Activated CD4-positive, alpha-beta T cell treated with anti-CD3 and anti-CD28 coated beads, Interleukin-2, amount 50 U/mL, for 4 hours (primary cell): ENCODE data around the gene SELE.

Experiments used
- DNase-seq, 2 experiments: peaks; one replicate each; pipeline ENCODE4 v3.0.0-alpha.2; 2020

The SELE gene, protein sequence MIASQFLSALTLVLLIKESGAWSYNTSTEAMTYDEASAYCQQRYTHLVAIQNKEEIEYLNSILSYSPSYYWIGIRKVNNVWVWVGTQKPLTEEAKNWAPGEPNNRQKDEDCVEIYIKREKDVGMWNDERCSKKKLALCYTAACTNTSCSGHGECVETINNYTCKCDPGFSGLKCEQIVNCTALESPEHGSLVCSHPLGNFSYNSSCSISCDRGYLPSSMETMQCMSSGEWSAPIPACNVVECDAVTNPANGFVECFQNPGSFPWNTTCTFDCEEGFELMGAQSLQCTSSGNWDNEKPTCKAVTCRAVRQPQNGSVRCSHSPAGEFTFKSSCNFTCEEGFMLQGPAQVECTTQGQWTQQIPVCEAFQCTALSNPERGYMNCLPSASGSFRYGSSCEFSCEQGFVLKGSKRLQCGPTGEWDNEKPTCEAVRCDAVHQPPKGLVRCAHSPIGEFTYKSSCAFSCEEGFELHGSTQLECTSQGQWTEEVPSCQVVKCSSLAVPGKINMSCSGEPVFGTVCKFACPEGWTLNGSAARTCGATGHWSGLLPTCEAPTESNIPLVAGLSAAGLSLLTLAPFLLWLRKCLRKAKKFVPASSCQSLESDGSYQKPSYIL

DNA sequence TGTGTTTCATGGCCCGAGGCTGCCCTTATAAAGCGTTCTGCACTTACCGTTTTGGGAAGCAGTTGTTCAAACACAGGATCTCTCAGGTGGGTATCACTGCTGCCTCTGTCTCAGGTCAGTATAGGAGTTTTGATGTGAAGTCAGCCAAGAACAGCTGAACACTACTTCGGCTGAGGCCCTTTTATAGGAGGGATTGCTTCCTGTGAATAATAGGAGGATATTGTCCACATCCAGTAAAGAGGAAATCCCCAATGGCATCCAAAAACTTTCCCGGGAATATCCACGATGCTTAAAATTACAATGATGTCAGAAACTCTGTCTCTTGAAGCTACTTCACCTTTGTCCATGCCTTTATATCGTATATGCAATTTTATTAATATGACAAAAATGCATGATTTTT lies at the start of gene SELE:
TSS of gene SELE (minus strand) at position 156 of the 400 bp plus-strand sequence. CDS start 467 bp downstream, outside the sequence.
- DNase-seq = no peak

DNA sequence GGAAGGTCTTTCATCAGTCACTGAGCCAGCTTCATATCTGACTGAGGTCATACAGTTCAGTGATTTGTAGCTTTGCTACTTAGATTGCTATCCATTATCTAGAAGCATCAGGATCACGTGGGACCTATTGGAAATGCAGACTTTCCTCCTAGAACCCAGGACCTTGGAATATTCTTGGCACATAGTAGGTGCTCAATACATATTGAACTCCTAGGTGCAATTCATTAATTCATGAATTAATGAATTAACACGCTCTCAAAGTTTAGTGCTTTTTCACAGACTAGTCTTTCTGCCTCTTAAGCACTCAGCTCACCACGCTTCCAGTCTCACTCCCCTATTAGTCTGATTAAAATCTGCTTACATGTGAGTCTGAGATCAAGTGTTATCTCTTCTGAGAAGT lies 48.7 kb upstream of the SELE start:
- DNase-seq = no peak

DNA sequence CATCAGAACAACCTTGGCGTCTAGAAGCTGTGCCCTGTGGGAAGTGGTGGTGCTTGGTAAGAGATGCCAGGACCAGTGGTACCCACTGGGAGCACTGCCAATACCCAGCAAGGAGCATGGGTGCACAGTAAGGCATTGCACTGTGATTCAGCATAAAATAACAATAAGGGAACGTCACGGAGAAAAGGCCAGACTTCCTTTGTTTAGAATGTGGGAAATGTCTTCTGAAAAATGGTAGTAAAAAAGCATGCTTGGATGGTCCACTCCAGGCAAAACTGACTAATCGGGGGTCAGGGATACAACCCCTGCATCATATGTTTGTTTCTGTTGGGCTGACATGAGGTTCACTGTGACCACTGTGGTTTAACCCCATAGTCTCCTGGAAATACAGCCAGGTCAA lies 46.1 kb upstream of the SELE start:
- no peak for DNase-seq

DNA sequence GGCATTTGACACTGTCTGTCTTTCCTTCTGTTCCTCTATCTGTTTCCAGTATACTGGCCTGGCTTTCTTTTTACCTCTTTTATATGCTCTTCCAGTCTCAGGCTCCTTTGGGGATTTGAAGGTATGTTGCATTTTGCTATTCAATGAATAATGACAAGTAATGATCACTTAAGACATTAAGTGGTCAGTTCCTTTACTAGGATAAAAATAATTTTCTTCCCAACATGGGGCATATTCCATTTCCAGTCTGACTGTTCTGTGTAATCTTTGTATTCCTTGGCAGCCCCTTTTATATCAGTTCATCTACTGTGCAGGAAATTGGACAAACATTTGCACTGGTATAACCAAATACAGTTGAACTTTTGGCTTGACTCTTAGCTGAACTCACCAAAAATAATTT lies 45.3 kb upstream of the SELE start:
- no peak for DNase-seq

DNA sequence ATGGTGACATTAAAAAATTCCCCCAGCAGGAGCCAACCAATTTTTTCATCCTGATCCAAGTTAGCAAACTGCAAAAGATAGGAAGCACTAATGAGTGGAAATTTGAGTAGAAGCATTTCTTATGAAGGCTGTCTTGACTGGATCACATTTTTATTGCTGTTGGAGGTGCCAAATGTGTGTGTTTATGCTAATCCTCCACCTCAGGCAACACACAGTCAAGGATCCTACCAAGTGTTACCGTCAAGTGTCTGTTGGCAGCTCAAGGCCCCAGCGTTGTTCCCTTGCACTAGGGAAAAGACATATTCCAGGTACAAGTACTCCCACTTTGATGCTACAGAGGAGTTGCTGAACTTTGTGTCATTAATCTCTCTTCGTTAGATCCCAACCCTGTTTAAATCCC lies 42.6 kb upstream of the SELE start:
- no peak for DNase-seq

DNA sequence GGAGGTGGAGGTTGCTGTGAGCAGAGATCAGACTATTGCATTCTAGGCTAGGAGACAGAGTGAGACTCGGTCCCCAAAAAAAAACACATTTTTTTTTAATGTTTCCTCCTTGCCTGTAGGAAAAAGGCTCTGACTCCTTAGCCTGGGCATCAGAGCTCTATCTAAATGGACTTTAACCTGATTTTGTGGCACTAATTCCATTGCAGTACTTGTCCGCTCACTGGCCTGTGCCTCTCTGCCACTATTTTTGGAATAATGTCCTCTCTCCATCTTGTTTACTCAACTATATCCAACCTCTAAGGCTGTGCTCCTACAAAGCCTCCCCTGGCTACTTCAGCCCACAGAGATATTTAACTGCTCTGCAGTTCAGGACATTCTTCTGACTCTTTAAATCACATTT lies 34.3 kb upstream of the SELE start:
- DNase-seq = no peak

DNA sequence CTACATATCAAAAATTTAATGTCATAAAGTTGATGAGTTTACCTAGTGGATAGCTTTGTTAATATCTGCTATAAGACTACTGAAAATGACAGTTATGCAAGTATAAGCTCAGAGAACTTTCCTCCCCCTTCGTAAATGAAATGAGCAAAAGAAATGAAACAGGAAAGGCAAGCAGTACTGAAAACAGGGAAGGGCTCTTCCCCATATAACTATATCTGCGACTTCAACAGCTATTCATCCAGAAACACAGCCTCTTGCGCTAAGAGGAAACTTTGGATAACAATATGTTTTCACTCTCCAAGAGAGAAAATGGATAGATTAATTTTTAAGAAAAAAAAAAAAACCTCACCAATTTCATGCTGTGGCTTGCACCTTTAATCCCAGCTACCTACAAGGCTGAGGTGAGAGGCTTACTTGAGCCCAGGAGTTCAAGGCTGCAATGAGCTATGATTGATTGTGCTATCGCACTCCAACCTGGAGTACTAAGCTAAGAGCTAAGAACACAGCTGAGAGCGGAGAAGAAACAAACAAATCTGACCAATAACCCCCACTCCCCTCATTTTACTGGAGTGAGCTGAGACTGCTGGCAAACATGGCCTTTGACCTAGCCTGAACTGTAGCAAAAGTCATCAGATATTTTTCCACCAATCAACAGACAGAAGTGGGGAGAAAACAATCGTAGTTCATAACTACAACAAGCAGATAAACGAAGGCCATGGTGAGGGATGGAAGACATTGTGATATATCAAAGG lies 31.9 kb upstream of the SELE start:
- no peak for DNase-seq

DNA sequence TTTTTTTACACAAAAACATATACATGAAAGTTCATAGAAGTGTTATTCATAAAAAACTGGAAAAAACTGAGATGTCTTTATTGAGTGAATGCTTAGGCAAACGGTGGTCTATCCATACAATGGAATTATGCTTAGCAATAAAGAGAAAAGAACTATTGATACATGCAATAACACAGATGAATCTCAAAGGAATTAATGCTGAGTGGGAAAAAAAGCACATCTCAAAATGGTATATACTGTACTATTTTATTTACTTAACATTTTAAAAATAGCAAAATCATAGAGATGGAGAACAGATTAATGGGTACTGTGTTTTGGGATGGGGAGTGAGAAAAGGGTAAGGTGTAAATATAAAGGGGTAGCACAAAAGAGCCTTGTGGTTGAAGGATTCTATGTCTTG lies 31.0 kb upstream of the SELE start:
- no peak for DNase-seq

DNA sequence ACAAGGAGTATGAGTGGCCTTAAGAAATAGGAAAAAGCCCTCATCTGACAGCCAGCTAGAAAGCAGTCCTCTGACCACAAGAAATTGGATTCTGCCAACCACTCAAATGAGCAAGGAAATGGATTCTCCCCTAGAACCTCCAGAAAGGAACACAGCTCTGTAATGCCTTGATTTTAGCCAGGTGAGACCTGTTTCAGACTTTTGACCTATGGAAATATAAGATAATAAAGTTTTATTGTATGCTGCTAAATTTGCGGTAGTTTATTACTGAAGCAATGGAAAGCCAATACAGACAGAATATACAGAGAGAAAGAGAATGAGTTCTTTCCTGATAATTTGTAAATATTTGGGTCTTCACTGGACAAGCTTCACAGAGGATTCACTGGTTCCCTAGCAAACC lies 28.8 kb upstream of the SELE start:
- no peak for DNase-seq

DNA sequence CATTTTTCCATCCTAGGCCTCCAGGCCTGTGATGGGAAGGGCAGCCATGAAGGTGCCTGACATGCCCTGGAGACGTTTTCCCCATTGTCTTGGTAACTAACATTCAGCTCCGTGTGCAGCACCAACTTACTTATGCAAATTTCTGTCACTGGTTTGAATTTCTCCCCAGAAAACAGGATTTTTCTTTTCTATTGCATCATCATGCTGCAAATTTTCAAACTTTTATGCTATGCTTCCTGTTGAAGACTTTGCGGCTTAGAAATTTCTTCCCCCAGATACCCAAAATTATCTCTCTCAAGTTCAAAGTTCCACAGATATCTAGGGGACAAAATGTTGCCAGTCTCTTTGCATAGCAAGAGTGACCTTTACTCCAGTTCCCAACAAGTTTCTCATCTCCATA lies 25.2 kb upstream of the SELE start:
- DNase-seq = no peak

DNA sequence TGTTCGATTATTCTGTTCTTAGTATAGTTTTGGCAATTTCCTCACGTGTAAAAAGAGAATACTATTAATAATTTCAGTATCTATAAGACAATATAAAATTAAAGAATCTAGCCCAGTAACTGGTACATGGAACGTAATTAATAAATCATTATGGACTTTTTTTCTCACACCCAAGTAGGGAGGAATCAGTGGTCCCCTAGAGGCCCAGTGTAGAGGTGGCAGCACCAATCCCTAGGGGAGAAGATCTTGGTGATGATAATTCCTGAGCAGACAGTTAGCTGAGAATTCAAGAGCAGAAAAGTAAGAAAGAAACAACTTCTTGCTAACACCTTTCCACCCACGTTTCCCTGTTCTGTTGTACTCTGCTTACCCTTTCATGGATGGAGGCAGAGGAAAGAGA lies 19.7 kb upstream of the SELE start:
- no peak for DNase-seq

DNA sequence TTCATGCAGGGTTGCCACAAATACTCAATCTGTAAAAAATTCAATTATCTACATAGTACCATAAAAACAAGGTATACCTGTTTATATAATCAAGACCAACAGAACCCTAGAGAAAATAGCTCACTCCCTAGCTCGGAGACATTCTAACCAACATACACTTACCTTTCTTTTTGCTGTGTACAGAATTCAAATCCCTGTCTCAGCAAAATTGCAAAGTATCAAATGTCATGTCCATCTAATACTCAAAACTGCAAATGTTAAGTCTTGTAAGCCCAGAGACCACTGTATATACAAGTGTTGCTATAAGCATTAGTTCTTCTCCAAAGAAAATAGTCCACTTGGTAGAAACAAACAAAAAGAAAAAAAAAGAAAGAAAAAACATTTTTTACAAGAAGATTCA lies 16.2 kb upstream of the SELE start:
- DNase-seq = no peak

DNA sequence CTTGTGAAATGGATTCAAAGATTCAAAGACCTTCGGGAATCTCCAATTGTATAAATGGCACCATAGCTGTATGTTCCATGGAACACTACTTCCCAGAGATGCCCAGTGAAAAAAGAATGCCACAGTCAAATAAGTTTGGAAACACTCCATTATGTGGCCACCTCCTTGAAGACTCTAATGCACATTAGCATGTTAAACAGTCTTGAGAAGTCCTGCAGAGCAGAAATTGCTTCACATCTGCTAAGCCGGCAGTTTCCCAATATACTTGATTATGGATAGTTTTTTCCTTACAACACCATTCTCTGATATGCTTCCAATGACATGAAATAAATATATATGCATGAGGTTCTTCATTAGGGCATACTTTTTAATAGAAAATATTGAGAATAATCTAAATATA lies 12.7 kb upstream of the SELE start:
- no peak for DNase-seq

DNA sequence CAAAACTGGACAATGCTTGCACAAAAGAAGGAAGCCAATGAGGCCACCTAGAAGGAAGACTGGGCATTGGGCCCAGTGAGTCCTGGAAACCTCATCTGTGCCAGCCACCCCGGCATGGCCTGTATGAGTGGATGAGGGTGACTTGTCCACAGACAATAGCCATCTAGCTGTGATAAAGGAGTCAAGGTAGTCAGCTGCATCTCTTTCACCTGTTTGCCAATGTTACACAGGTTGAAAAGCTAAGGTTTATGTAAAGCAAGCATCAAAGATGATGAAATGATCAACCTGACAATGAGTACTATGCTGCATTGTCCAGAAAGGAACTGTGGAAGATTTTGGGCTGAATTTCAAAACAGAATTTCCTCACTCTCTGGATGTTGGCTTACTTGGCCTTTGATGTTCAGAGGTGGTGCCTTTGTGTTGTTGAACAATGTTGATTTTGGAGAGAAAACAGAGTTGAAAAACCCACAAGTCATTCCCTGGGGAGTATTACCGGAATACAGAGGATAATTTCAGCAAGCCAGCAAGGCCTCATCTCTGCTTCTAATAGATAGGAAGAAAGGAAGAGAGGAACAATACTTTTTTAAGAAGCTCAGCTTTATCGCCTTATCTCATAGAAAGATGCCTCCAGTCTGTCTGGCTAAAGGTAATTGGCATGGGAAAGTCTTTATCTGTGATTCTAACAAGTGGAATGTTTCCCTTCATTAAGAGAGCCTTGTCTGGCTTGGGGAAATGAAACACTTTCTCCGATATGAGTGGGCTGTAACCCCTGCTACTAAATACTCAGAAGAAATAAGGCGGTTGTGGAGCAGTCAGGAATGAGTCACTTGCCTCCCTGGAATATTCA lies 11.4 kb upstream of the SELE start:
- no peak for DNase-seq

DNA sequence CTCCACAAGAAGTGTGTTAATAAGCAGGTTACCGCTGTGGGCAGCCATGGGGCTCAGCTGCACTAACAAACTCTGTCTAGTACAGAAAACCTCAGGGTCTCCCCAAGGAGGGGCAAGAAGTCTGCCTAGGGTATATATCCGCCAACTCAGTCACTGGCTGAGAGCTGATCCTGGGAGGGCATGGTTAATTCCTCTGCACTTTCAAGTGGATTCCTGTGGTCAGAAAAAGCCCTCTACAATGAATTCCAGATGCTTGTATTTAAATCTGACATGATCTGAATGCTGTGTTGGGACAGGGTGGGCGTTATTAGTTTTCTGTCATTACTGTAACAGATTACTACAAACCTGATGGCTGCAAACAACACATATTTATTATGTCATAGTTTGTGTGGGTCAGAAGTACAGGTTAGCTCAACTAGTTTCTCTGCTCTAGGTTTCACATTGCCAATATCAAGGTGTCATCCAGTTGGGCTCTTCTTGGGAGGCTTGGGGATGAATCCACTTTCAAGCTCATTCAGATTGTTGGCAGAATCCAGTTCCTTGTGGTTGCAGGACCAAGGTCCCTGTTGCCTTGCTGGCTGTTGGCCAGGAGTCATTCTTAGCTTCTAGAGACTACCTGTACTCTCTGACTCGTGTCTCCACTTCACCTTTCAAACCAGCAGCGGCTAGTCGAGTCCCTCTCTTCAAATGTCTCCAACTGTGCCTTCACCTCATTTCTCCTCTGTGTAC lies 8.0 kb upstream of the SELE start:
- no peak for DNase-seq

DNA sequence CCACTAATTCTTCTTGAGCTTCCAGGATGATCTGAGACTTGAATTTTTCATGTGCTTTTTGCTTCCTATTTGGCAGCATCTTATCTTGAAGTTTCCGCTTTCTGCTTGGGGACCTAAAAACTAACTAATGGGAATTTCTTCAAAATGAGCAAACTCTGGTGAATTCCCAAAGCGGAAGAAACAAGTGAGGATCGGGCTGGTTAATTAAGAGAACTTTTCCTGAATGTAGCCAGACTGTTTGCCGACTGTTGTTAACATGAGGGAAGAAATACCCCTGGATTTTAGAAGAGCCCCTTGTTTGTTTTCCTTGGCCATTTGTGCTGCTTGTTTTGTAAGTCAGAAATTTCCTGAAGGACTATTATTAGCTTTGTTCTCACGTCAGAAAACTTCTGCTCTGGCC lies 6.1 kb upstream of the SELE start:
- no peak for DNase-seq

DNA sequence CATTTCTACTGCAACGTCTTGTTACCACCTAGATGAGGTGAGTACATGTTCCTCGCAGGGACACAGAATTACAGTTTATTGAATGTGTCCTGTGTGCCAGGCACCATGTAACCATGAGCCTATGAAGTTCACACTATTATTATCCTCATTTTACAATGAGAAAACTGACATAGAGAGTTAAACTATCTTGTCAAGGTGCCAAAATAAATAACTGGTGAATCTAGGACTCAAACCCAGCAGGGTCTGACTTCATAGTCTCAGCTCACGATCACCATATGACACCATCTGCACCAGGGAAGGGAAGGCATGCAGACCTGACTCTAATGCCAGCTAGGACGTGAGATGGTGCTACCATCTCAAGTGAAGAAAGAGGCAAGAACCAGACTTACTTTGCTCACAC lies 2.4 kb downstream of the SELE start:
- no peak for DNase-seq

DNA sequence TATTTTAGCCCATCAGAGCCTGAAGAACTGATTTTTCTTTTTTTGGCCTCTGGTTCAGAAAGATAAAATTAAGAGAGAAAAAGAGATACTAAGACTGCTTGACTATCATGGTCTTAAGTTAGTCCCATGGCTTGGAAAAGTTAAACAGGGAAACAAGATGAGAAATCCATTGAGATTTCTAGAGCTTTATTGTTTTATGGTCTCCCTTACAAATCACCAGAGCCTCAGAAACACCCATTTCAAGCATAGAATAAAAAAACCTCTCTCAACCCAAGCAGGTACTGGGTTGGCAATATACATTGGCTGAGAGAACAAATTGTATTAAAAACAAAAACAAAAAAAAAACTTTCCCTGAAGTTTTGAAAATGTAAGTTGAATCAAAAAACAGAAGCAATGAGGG lies 3.9 kb downstream of the SELE start:
- DNase-seq = no peak

DNA sequence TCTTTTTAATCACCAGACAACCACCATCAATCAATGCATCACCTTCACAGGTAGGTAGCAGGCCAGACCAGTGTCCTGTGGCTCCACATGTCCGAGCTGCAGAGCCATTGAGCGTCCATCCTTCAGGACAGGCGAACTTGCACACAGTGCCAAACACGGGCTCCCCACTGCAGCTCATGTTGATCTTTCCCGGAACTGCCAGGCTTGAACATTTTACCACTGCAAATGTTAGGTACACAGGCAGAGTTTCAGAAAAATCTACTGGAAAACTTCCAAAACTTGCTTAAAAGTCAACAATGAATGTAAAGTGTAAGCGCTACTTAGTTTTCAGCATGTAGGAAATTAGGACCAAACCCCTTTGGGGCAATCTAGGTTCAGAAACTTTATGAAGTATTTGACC lies 6.6 kb downstream of the SELE start:
- no peak for DNase-seq

DNA sequence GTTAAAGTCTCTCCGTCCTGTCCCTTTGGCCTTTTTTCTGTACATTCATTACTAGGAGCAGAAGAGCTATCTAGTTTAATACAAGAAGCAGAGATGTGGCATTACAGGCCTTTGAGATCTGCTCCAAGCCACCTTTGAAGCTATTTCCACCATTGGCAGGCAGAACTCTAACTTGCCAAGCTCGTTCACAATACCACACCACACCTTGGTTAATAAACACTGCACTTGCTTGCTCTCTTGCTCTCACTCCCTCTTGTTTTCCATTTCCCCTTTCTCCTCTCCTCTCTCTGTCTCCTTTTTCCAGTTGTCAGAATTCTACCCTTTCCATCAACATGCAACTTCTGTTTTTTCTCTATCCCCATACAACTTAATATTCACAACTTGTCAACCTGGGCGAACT lies 7.0 kb downstream of the SELE start:
- DNase-seq = no peak

DNA sequence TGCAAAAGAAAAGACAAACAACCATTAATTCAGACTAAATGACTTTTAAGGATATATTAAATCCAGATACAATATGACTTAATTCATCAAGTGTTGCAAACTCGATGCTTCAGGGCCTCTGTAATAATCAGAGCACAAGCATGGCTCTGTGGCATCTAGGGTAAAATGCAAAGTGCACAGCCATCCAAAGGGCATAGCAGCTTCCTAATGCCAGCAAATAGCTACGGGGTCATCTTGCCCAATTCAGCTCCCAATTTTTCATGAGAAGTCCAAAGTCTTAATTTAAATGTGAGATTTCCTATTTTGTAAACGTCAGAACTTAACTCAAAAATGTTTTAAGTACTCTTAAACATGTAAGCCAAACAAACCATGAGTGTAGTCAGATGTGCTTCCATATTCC lies 7.9 kb downstream of the SELE start:
- no peak for DNase-seq

DNA sequence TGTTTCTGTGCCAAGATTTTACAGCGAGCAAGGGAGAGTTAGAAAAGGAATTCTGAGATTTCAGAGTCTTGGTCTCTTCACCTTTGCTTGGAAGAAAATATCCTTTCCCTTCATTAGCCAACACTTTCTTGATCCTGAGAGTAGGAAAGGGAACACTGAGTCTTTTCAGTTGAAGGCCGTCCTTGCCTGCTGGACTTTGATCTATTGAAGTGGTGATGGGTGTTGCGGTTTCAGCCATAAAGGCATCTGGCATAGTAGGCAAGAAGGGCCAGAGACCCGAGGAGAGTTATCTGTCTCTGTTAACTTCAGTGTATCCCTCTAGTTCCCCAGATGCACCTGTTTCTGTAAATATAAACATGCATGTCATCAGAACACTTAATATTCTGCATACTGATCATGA lies 9.7 kb downstream of the SELE start:
- no peak for DNase-seq

DNA sequence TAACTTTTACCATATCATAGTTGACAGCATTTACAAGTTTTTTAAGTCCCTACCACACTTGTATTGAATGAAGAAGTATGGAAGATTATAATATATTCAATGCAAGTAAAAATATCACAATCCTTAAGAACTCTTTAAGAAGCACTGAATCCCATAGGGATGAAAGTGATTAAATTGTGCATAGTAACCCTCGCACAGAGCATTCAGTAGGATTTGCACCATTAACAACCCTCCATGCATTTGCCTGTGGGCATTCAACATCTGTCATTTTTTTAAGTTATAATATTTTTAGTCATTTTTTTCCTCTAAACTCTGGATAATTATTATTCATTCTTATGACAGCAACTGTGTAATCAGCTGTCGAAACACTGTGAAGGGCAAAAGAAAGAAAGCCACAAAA lies 10.1 kb downstream of the SELE start:
- no peak for DNase-seq
